Adipose tissue (tissue), 3 donors: ENCODE measurements around the gene KRT33A. TPM values are rescaled to one million over a fixed set of nuclear protein-coding genes. Genes with fewer than 3 reads are reported as not detected.

Experiments used
- H3K27ac ChIP-seq: one replicate; pipeline ENCODE4 v1.5.1; 2013; ENCODE audit warnings: low read depth, low read length
- WGBS, 3 donors: extraction: QIAGEN DNeasy Blood & Tissue Kit; methylation state at CpG; one replicate each; pipeline ENCODE4 v1.1.7; 2013; 5-methylcytosine and 5-hydroxymethylcytosine counted together
- polyA plus RNA-seq, 3 donors: library from polyadenylated mRNA; stranded (reverse); fragments of 200-250 nt; gene quantifications; one replicate each; pipeline ENCODE4 v1.2.3, GENCODE V29; 2013
- donor health status: healthy with polysubstance abuse.
- donor health status: Bipolar disorder and iron deficiency.
- donor health status: healthy.

Gene KRT33A
- polyA plus RNA-seq, 3 donors, result not detected

GRCh38 chr17:41334385-41335305 is 16.0 kb downstream of the KRT33A start:
- WGBS, 3 donors, result 63 to 71% (median 70%) methylated on average over 6 of the region's 6 CpGs
- H3K27ac ChIP-seq, result no peak overlapping the region

GRCh38 chr17:41333836-41334235 is 16.8 kb downstream of the KRT33A start:
- WGBS, 3 donors, result 89 to 97% (median 96%) methylated on average over 3 of the region's 3 CpGs

DNA sequence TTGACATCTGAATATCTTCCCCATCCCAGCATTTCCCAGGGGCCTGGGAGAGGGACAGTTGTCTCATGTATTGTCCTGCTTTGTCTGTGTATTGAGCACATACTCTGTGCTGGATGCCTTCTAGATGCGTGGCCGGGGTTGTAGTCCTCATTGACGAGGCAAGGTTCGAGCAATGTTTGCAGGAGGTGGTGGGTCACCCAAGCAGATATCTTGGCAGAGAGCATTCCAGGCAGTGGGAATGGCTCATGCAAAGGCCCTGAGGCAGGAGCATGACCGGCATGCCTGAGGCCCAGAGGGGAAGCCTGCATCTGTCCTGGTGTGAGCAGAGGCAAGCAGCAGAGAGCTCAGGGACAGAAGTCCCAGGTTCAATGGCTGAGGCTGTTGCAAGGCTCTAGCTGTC is 17.5 kb downstream of the KRT33A start:
- 89 to 99% (median 98%) methylated on average over 5 of the region's 5 CpGs for WGBS, 3 donors
- H3K27ac ChIP-seq, result no peak overlapping the region

More at GRCh38 chr17:41333836-41334235, 16.8 kb downstream of the KRT33A start:
- H3K27ac ChIP-seq, result no peak overlapping the region

DNA sequence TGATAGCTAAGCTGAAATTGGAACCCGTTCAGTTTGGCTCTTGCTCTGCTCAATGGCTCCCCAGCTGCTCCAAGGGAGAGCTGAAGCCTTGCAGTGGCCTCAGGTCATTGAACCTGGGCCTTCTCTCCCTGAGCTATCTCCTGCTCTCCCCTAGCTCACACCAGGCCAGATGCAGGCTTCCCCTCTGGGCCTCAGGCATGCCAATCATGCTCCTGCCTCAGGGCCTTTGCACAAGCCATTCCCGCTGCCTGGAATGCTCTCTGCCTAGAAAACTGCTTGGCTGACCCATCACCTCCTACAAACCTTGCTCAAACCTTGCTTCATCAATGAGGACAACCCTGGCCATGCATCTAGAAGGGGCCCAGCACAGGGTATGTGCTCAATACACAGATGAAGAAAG is 18.4 kb downstream of the KRT33A start:
- 74 to 89% (median 83%) methylated on average over 2 of the region's 2 CpGs for WGBS, 3 donors
- H3K27ac ChIP-seq, result no peak overlapping the region

- 58 to 79% (median 77%) methylated on average over 7 of the region's 7 CpGs for WGBS, 3 donors
- no peak overlapping the region for H3K27ac ChIP-seq
These were observed 19.0 kb downstream of the KRT33A start for GRCh38 chr17:41331606-41332005.

GRCh38 chr17:41329279-41329948 is 21.2 kb downstream of the KRT33A start:
- WGBS, 3 donors, result 46 to 63% (median 51%) methylated on average over 13 of the region's 13 CpGs
- H3K27ac ChIP-seq, result no peak overlapping the region

GRCh38 chr17:41328207-41328606 is 22.4 kb downstream of the KRT33A start:
- H3K27ac ChIP-seq, result no peak overlapping the region
- 74 to 92% (median 76%) methylated on average over 7 of the region's 7 CpGs for whole genome bisulfite sequencing, 3 donors

GRCh38 chr17:41327411-41328120 is 23.1 kb downstream of the KRT33A start:
- no peak overlapping the region for H3K27ac ChIP-seq

GRCh38 chr17:41326173-41327145 is 24.2 kb downstream of the KRT33A start:
- H3K27ac ChIP-seq, result no peak overlapping the region
- WGBS, 3 donors, result 69 to 76% (median 70%) methylated on average over 18 of the region's 18 CpGs

More at GRCh38 chr17:41327411-41328120, 23.1 kb downstream of the KRT33A start:
- 72 to 82% (median 78%) methylated on average over 8 of the region's 8 CpGs for WGBS, 3 donors

- 64 to 89% (median 83%) methylated on average over 6 of the region's 6 CpGs for WGBS, 3 donors
- H3K27ac ChIP-seq, result no peak overlapping the region
These were observed 25.0 kb downstream of the KRT33A start for GRCh38 chr17:41325611-41326010.

GRCh38 chr17:41325126-41325525 is 25.5 kb downstream of the KRT33A start:
- no peak overlapping the region for H3K27ac ChIP-seq
- WGBS, 3 donors, result 73 to 89% (median 82%) methylated on average over 10 of the region's 10 CpGs

- 52 to 77% (median 67%) methylated on average over 16 of the region's 16 CpGs for WGBS, 3 donors
- H3K27ac ChIP-seq, result no peak overlapping the region
These were observed 26.2 kb downstream of the KRT33A start for GRCh38 chr17:41324180-41325075.

DNA sequence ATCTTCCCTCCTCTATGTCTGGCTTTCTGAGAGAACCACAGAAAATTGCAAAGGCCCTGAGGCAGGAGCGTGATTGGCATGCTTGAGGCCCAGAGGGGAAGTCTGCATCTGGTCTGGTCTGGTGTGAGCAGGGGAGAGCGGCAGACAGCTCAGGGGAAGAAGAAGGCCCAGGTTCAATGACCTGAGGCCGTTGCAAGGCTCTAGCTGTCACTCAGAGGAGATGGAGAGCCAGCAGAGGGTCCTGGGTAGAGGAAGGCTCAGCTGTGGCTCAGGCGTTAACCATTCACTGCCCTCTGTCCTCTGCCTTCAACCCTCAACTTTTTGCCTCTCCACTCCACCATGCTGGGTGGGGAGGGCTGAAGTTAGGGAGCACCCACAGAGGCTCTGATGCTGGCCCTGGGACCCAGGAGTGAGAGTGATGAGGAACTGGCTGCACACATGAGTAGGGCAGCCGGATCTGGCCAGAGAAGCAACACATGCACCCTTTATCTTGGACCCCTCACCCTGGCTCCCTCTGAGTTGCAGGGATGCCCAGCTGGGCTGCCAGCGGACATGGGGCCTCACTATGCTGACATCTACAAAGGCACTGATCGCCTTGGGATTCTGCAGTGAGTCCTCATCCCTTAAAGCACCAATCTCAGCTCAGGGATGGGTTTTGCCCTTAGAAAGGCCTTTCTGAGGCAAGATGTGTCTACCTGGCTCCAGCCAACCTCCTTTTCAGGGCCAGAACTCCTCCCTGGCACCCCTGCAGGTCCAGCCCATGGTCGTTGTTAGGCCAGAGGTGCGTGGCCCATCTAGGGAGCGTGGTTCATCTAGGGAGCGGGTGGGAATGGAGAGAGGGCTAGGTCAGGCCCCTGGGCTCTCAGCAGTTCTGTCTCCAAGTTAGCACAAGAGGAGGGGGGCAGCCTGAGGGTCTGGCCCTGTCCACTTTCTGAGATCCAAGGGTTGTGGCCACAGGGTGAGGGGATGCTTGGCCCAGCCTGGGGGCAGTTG is 27.4 kb downstream of the KRT33A start:
- 83 to 91% (median 90%) methylated on average over 11 of the region's 11 CpGs for WGBS, 3 donors

GRCh38 chr17:41322094-41322902 is 28.3 kb downstream of the KRT33A start:
- no peak overlapping the region for H3K27ac ChIP-seq
- WGBS, 3 donors, result 36 to 39% (median 36%) methylated on average over 5 of the region's 5 CpGs

More for the DNA sequence above, 27.4 kb downstream of the KRT33A start:
- H3K27ac ChIP-seq, result no peak overlapping the region

DNA sequence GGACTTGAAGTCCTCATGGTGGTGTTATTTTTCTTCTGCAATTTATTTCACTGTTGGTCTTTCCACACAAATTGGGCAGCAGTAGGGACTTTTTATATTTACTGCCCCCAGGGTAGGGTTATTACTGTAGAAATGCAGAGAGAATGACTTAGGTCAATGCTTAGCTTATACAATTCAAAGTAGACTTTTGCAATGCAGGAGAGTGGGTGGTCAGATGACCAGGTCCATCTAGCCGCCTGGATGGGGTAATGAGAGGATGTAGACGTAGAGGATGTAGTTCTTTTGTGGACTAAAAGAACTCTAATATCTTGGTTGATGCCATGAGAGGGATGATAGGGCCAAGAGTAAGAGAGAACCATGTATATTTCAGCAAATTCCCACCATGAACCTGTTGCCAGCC is 32.4 kb downstream of the KRT33A start:
- no peak overlapping the region for H3K27ac ChIP-seq
- WGBS, 3 donors, result 37 to 64% (median 42%) methylated on average over 2 of the region's 2 CpGs
